ENCODE measurements around the gene SCAF1. TPM values are rescaled to one million over a fixed set of nuclear protein-coding genes. Genes with fewer than 3 reads are reported as not detected.

SCAF1 gene
- total and polyA plus RNA-seq, 9 of the 15 experiments (the other 6 are each of a cell fraction or from before 2014, with no cell fraction given) = 0.20 to 79.0 (median 4.9) TPM

- Histone ChIP-seq H3K79me2 (ENCODE audit: control insufficient read depth, insufficient read depth, low read length) (peaks cover 8% of the 10 kb centered on the region), H3K4me1 (replicated peaks in 1 of 2; ENCODE audit: control insufficient read depth in 2 of 2, insufficient read depth in 2 of 2, low read length in 2 of 2) (peaks cover 0 to 69% of the 10 kb centered on the region in 2 experiments; a peak in 2 of 5 replicates), H3K4me2 (ENCODE audit: insufficient read depth, low read length) (no peak overlapping the region), H3K4me3 (no peak overlapping the region), H3K36me3 (ENCODE audit: control insufficient read depth, insufficient read depth, low read length) (peaks cover 78% of the 10 kb centered on the region), H2AFZ (ENCODE audit: low read depth, low read length) (no peak overlapping the region), H3K9me3 (replicated peaks; ENCODE audit: control insufficient read depth, insufficient read depth, low read depth, low read length) (no peaks in the 10 kb centered on the region), H3K9ac (ENCODE audit: insufficient read depth in 1 of 2, low read depth in 2 of 2, low read length in 2 of 2) (no peak overlapping the region), H4K20me1 (replicated peaks; ENCODE audit: control insufficient read depth, insufficient read depth, low read length) (no peaks in the 10 kb centered on the region; the same call in 1 of the 2 replicates), H3K27me3 (ENCODE audit: control insufficient read depth in 2 of 2, insufficient read depth in 2 of 2, low read length in 2 of 2) (no peaks in the 10 kb centered on the region), H3K27ac (ENCODE audit: extremely low read depth, low read depth, low read length) (no peak overlapping the region), H3K9me1 (ENCODE audit: control insufficient read depth, insufficient read depth, low read length) (peaks cover 3% of the 10 kb centered on the region)
- DNase-seq (ENCODE audit: extremely low read depth in 1 of 4, low spot score in 3 of 4) (no peak), FAIRE-seq (no peak), ATAC-seq (no peak)
- 87% methylated on average over 3 of the region's 27 CpGs for WGBS (ENCODE audit: insufficient coverage, low coverage, missing lambda C conversion rate)
- ChIA-PET POLR2A (interaction anchor here (0.6 to 1.0 kb wide), 3 partner anchors 10 to 191 kb away, joined by 3 to 8 read pairs (median 5); partner anchors contain the start of gene PRMT1), CTCF (ENCODE audit: low intra/inter-chr PET ratio) (no interaction called here)
- in situ Hi-C loops (cut with MboI) (no loop called here), intact Hi-C loops (cut with micrococcal nuclease) (no loop called here)
- TF ChIP-seq EP300 (IDR thresholded peaks at IDR 0.05; ENCODE audit: low read length) (no peak), POLR2G (IDR thresholded peaks at IDR 0.05; ENCODE audit: low read depth, low read length) (peak; percentile 41; the same call in 1 of the 2 replicates), ZNF253 (CRISPR knock-in tag; conservative IDR thresholded peaks at IDR 0.05) (no peak), ZNF316 (IDR thresholded peaks at IDR 0.05) (peak; percentile 32; the same call in 1 of the 2 replicates), ZNF740 (CRISPR knock-in tag; IDR thresholded peaks at IDR 0.05) (0 out of 2 replicates have a peak, but pooled peaks have one; percentile 23), ZNF740 (tag; IDR thresholded peaks at IDR 0.05) (no peak)
- BruUV-seq (replicated peaks) = no TSS peak
These were observed 44.6 kb downstream of the SCAF1 start for GRCh38 chr19:49686503-49687088.

Measured in K562 (cell line).